ENCODE results near the gene CCDC70.
"Not testable (repeated sequence)": the region's sequence is repeated elsewhere in the genome, so short reads cannot be mapped to it uniquely, and the experiment has no call there.

DNA sequence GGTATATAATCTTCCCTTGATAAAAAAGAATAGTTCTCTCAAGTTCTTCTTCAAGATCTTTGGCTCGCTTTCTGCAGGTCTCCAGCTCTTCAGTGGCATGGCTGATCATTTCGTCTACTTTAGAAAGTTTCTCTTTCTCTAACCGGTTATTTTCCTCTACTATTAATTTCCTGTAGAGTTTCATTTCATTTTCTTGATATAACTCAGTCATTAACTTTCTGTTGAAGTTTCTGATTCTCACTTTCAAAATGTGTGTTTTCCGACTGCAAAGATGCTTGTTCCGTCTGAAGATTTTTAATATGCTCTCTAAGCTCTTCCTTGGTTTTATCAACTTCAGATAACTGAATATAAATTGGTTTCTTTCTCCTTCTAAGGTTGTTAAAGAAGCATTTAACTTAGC, 47.5 kb downstream of the CCDC70 start:
- TF ChIP-seq POLR2A (IDR thresholded peaks at IDR 0.05; ENCODE audit: control extremely low read depth in 1 of 2, low read depth in 2 of 2, low read length in 2 of 2); YY1 (IDR thresholded peaks at IDR 0.05; ENCODE audit: low read depth, low read length); BCL11A (IDR thresholded peaks at IDR 0.05; ENCODE audit: low read depth in 2 of 2, low read length in 2 of 2); KDM5A (IDR thresholded peaks at IDR 0.05; ENCODE audit: low read length); EP300 (IDR thresholded peaks at IDR 0.05; ENCODE audit: borderline replicate concordance in 1 of 2, low read depth in 2 of 2, low read length in 2 of 2); SIN3A (conservative IDR thresholded peaks at IDR 0.05 in 1 of 2, IDR thresholded peaks at IDR 0.05 in 1 of 2; ENCODE audit: low read depth in 1 of 2, low read length in 2 of 2); ZNF274 (IDR thresholded peaks at IDR 0.05; ENCODE audit: borderline replicate concordance, extremely low read depth, low read length); POLR2AphosphoS5 (IDR thresholded peaks at IDR 0.05; ENCODE audit: low read depth, low read length): not testable (repeated sequence)
- TF ChIP-seq, protein P1, sequence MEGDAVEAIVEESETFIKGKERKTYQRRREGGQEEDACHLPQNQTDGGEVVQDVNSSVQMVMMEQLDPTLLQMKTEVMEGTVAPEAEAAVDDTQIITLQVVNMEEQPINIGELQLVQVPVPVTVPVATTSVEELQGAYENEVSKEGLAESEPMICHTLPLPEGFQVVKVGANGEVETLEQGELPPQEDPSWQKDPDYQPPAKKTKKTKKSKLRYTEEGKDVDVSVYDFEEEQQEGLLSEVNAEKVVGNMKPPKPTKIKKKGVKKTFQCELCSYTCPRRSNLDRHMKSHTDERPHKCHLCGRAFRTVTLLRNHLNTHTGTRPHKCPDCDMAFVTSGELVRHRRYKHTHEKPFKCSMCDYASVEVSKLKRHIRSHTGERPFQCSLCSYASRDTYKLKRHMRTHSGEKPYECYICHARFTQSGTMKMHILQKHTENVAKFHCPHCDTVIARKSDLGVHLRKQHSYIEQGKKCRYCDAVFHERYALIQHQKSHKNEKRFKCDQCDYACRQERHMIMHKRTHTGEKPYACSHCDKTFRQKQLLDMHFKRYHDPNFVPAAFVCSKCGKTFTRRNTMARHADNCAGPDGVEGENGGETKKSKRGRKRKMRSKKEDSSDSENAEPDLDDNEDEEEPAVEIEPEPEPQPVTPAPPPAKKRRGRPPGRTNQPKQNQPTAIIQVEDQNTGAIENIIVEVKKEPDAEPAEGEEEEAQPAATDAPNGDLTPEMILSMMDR (IDR thresholded peaks at IDR 0.05; ENCODE audit: control extremely low read depth in 1 of 3, insufficient read depth in 1 of 3, low read depth in 1 of 3, low read length in 3 of 3), result not testable (repeated sequence)

All from H1 (cell line).